K562 (cell line): ENCODE measurements around the gene PRKX.

Experiments used
- CREB3 ChIP-seq: fragments of 450-650 bp; conservative IDR thresholded peaks from 2 replicates; pipeline ENCODE4 v1.6.1; 2016; ENCODE audit warnings: missing genetic modification characterization, low read depth, mild to moderate bottlenecking, missing compliant biosample characterization, moderate library complexity
- DNMT1 ChIP-seq: fragments of 450-650 bp; IDR thresholded peaks from 2 replicates; pipeline ENCODE4 v1.6.1; 2016; ENCODE audit warnings: antibody characterized with exemption, mild to moderate bottlenecking
- JUNB ChIP-seq: fragments of 450-650 bp; formaldehyde crosslinking; conservative IDR thresholded peaks from 2 replicates; pipeline ENCODE4 v1.4.0; 2020; ENCODE audit warnings: mild to moderate bottlenecking
- PCBP1 ChIP-seq: fragments of 200-400 bp; formaldehyde crosslinking; IDR thresholded peaks from 2 replicates; pipeline ENCODE4 v1.6.1; 2018; ENCODE audit warnings: mild to moderate bottlenecking, low read depth, low read length; ENCODE audit not compliant: poor library complexity, severe bottlenecking
- POLR2AphosphoS5 ChIP-seq: IDR thresholded peaks from 2 replicates; pipeline ENCODE4 v1.6.1; 2011; ENCODE audit warnings: mild to moderate bottlenecking, low read depth, low read length, moderate library complexity; ENCODE audit not compliant: control insufficient read depth, insufficient read depth
- POLR2G ChIP-seq: fragments of 200-400 bp; formaldehyde crosslinking; IDR thresholded peaks from 2 replicates; pipeline ENCODE4 v1.6.1; 2017; ENCODE audit warnings: low read depth, mild to moderate bottlenecking, antibody characterized with exemption, low read length, moderate library complexity
- SMARCE1 ChIP-seq: fragments of 450-650 bp; IDR thresholded peaks from 2 replicates; pipeline ENCODE4 v1.7.1; 2016; ENCODE audit warnings: mild to moderate bottlenecking
- ZEB2 ChIP-seq: fragments of 450-650 bp; IDR thresholded peaks from 2 replicates; pipeline ENCODE4 v1.6.1; 2016
- TF ChIP-seq, protein P1 (sequence below): fragments of 250-450 bp; sonication (Bioruptor Pico); IDR thresholded peaks from 2 replicates; pipeline ENCODE4 v1.5.1; 2021; ENCODE audit warnings: mild to moderate bottlenecking
- TF ChIP-seq, protein P2 (sequence below): fragments of 450-650 bp; formaldehyde crosslinking; IDR thresholded peaks from 2 replicates; pipeline ENCODE4 v1.4.0; 2020; ENCODE audit warnings: mild to moderate bottlenecking, mixed read lengths

DNA sequence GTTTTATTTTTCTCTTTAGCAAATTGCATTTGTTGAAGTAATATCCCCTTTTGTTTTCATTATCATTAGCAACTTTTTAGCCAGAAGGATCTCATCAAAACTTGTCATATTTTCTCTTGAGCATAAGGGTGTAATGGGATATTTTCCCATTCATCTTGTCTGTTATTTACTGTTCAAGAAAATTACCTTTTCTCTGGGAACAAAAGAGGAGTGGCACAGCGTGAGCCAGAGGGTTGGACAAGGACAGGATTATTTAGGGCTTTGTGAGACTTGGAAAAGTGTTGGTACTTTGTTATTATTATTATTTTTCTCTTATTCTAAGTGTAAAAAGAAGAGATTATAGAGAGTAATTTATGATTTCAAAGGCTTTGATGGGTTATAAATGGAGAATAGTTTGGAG lies 135.9 kb downstream of the PRKX start:
- no peak for TF ChIP-seq PCBP1
- no peak for TF ChIP-seq POLR2G
- TF ChIP-seq, protein P1, sequence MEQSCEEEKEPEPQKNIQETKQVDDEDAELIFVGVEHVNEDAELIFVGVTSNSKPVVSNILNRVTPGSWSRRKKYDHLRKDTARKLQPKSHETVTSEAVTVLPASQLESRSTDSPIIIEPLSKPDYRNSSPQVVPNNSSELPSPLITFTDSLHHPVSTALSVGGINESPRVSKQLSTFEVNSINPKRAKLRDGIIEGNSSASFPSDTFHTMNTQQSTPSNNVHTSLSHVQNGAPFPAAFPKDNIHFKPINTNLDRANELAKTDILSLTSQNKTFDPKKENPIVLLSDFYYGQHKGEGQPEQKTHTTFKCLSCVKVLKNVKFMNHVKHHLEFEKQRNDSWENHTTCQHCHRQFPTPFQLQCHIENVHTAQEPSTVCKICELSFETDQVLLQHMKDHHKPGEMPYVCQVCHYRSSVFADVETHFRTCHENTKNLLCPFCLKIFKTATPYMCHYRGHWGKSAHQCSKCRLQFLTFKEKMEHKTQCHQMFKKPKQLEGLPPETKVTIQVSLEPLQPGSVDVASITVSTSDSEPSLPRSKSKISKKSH = no peak
- TF ChIP-seq ZEB2 = no peak
- no peak for TF ChIP-seq DNMT1
- no peak for TF ChIP-seq CREB3 (tag)
- no peak for TF ChIP-seq SMARCE1
- TF ChIP-seq JUNB (CRISPR knock-in tag) = no peak
- TF ChIP-seq, protein P2, sequence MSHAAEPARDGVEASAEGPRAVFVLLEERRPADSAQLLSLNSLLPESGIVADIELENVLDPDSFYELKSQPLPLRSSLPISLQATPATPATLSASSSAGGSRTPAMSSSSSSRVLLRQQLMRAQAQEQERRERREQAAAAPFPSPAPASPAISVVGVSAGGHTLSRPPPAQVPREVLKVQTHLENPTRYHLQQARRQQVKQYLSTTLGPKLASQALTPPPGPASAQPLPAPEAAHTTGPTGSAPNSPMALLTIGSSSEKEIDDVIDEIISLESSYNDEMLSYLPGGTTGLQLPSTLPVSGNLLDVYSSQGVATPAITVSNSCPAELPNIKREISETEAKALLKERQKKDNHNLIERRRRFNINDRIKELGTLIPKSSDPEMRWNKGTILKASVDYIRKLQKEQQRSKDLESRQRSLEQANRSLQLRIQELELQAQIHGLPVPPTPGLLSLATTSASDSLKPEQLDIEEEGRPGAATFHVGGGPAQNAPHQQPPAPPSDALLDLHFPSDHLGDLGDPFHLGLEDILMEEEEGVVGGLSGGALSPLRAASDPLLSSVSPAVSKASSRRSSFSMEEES (CRISPR knock-in tag) = no peak
- no peak for TF ChIP-seq POLR2AphosphoS5
